Tibial nerve (tissue), 3 donors: ENCODE measurements around the gene MID1IP1.

Source experiments
- POLR2A ChIP-seq, 2 donors: fragments of 450-650 bp; IDR thresholded peaks; one replicate each; pipeline ENCODE4 v1.6.1; 2017; ENCODE audit warnings: antibody characterized with exemption in 2 of 2, mild to moderate bottlenecking in 2 of 2, moderate library complexity in 2 of 2
- TF ChIP-seq, protein P1 (sequence below), 5 experiments: fragments of 200-600 bp in 3 of 5; fragments of 450-650 bp in 2 of 5; sonication (generic) in 3 of 5; IDR thresholded peaks; one replicate each; pipeline ENCODE4 v1.5.1; 2016 to 2019; ENCODE audit warnings: antibody characterized with exemption in 5 of 5, mild to moderate bottlenecking in 3 of 5, moderate library complexity in 2 of 5

DNA sequence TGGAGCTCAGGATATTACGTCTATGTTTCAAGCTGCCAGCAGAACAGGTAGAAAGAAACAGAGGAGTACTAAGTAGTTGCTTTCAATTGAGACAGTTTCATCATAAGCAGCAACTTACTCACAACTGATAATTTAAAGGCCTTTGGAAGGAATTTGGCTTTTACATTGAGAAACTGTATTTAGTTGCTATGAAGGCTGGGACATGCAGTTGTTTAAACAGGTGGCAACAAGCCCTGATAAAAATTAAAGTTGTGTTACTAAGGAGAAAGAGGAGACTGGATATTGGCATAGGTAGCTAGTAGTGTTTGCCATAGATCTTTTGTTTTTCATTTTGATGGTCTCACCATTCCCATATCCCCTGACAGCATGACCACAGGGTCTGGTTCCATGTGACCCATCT is 18.4 kb downstream of the MID1IP1 start:
- TF ChIP-seq, protein P1, sequence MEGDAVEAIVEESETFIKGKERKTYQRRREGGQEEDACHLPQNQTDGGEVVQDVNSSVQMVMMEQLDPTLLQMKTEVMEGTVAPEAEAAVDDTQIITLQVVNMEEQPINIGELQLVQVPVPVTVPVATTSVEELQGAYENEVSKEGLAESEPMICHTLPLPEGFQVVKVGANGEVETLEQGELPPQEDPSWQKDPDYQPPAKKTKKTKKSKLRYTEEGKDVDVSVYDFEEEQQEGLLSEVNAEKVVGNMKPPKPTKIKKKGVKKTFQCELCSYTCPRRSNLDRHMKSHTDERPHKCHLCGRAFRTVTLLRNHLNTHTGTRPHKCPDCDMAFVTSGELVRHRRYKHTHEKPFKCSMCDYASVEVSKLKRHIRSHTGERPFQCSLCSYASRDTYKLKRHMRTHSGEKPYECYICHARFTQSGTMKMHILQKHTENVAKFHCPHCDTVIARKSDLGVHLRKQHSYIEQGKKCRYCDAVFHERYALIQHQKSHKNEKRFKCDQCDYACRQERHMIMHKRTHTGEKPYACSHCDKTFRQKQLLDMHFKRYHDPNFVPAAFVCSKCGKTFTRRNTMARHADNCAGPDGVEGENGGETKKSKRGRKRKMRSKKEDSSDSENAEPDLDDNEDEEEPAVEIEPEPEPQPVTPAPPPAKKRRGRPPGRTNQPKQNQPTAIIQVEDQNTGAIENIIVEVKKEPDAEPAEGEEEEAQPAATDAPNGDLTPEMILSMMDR (IDR thresholded peaks at IDR 0.05) = no peak
- no peak for TF ChIP-seq POLR2A (IDR thresholded peaks at IDR 0.05)
